HUES64 (cell line): ENCODE data around the gene HERPUD2.

ENCODE experiments used
- H3K27ac ChIP-seq: 2 replicates; pipeline ENCODE4 v1.7.0; 2013; ENCODE audit warnings: low read depth, low read length, inconsistent platforms
- H3K27me3 ChIP-seq: 2 replicates; pipeline ENCODE4 v1.6.1; 2013; ENCODE audit warnings: mild to moderate bottlenecking, low read length; ENCODE audit not compliant: insufficient read depth
- H3K36me3 ChIP-seq: 2 replicates; pipeline ENCODE4 v1.6.1; 2013; ENCODE audit warnings: mild to moderate bottlenecking, low read length; ENCODE audit not compliant: insufficient read depth
- H3K4me1 ChIP-seq: 2 replicates; pipeline ENCODE4 v1.6.1; 2013; ENCODE audit warnings: mild to moderate bottlenecking, low read length, moderate library complexity; ENCODE audit not compliant: insufficient read depth
- H3K4me3 ChIP-seq: 2 replicates; pipeline ENCODE4 v1.5.1; 2013; ENCODE audit warnings: mild to moderate bottlenecking, low read length, moderate library complexity
- H3K9ac ChIP-seq: 2 replicates; pipeline ENCODE4 v1.6.1; 2013; ENCODE audit warnings: mild to moderate bottlenecking, low read depth, low read length
- H3K9me3 ChIP-seq: 2 replicates; pipeline ENCODE4 v1.6.1; 2013; ENCODE audit warnings: low read depth, low read length; ENCODE audit not compliant: insufficient read depth
- WGBS: fragments of 150-250, 120-280 bp; methylation state at CpG from one replicate; pipeline ENCODE4 v1.1.7; 2013; ENCODE audit warnings: missing lambda C conversion rate; 5-methylcytosine and 5-hydroxymethylcytosine counted together

HERPUD2 gene

DNA sequence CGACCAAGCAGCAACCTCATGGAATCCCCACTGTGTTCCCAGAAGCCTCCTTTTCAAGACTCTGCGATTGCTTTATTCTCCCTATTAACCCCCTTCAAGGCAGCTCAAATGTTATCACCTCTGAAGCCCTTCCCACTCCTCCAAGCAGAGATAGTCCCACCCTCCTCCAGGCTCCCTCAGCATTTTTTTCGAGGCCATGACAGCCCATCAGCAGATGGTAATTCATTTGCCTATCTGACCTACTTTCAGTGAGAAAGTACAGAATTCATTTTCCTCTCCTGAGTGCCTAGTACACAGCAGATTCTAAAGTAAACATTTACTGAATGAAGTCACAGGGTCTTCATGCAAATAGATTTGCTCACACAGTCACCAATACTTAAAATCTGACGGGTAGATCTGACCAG lies 47.8 kb downstream of the HERPUD2 start:
- Histone ChIP-seq H3K4me1 (peaks cover 33% of the 10 kb centered on the region), H3K9me3 (no peaks in the 10 kb centered on the region), H3K27ac (peak overlapping the region; percentile 41; the same call in 1 of the 2 replicates), H3K27me3 (no peaks in the 10 kb centered on the region), H3K36me3 (no peaks in the 10 kb centered on the region), H3K9ac (no peak overlapping the region), H3K4me3 (peak overlapping the region; percentile 19)
- WGBS = 22% methylated on average over 4 of the region's 4 CpGs

DNA sequence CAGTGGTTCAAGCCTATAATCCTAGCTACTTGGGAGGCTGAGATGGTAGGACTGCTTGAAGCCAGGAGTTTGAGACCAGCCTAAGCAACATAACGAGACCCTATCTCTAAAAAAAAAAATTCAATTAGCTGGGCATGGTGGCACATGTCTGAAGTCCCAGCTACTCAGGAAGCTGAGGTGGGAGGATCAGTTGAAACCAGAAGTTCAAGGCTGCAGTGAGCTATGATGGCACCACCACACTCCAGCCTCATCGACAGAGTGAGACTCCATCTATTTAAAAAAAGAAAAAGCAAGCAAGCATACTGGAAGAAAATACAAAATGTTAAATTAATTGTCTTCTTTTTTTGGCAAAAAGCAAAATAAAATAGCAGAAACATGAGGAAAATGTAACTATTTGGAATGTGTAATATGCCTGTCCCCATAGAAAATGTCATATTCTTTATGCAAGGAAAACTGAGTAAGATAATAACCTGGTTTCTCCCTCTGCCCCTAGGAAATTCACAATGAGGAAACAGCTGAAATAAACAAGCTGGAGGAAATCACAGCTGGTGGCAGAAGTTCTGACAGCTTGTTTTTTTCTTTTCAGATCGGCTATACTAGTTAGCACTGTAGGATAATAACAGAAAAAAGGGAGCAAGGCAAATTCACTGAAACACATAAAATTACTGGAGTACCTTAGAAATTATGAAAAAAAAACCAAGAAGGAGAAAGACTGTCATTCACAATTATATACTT lies 48.5 kb downstream of the HERPUD2 start:
- Histone ChIP-seq H3K9me3 (no peaks in the 10 kb centered on the region), H3K4me3 (peak overlapping the region; percentile 19), H3K4me1 (peaks cover 34% of the 10 kb centered on the region), H3K36me3 (no peaks in the 10 kb centered on the region), H3K9ac (no peak overlapping the region; the same call in 1 of the 2 replicates), H3K27ac (peak overlapping the region; percentile 41), H3K27me3 (no peaks in the 10 kb centered on the region)
- 89% methylated on average over 1 of the region's 3 CpGs for WGBS

DNA sequence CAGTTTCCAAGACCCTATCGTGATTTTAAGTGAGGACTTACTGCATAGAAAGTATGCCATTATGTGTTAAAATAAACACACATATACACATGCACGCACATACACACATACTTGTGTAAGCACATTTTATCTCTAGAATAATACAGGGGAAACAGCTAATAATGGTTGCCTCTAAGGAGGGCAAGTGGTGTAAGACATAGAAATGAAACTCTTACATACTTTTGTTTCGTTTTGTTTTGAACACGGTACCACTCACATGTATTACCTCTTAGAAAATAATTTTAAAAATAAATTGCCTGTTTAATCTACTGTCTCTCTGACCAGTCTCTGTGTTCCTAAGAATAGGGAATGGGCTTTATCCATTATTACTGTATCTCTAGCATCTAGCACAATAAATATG lies 49.2 kb downstream of the HERPUD2 start:
- H3K27ac ChIP-seq = no peak overlapping the region
- no peaks in the 10 kb centered on the region for H3K9me3 ChIP-seq
- H3K27me3 ChIP-seq = no peaks in the 10 kb centered on the region
- H3K4me1 ChIP-seq = peaks cover 37% of the 10 kb centered on the region
- H3K36me3 ChIP-seq = no peaks in the 10 kb centered on the region
- 92% methylated on average over 2 of the region's 4 CpGs for WGBS
- no peak overlapping the region for H3K9ac ChIP-seq
- no peak overlapping the region for H3K4me3 ChIP-seq

DNA sequence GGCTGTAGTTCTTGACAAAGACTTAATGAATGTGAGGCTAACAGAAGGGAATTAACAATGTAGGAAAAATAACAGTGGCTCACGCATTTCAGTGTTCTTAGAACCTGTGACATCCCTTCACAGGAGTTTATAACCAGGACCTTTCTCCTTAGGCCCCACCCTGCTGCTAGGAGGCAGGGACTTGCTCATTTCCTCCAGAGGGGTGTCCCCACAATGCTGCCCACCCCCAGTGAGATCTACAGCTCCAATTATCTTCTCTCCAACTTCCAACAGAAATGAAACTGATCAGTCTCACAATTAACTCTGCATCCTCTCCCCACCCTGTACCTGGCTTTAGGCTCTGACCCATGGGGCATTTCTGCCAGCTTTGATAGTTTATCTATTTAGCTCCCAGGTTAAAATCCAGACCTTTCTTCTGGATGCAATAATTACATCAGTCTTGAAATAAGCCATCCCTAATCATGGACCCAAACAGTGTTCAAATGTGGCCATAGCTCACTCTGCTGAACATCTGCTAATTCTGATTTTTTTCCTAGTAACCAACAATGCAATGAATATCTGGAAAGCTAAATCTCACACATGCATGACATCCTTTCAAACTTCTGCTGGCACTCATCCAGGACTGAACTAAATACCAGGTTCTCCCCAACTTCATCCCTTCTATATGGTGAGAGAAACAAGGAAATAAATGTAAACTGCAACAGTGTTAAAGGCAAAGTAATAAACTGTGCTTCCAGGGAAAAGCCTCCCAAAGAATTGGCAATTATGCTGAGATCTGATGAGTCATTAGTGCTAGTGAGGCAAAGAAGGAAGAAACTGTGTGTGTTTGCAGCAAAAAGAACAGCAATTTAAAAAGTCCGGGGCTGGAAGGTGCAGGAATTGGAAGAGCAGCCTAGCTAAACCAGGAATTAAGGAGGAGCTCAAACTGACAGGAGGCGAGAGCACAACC lies 64.6 kb downstream of the HERPUD2 start:
- Histone ChIP-seq H3K9ac (no peak overlapping the region), H3K4me1 (peaks cover 4% of the 10 kb centered on the region), H3K4me3 (no peak overlapping the region), H3K9me3 (no peaks in the 10 kb centered on the region), H3K27ac (no peak overlapping the region), H3K36me3 (peaks cover 34% of the 10 kb centered on the region), H3K27me3 (no peaks in the 10 kb centered on the region)
- WGBS = 97% methylated on average over 3 of the region's 3 CpGs

DNA sequence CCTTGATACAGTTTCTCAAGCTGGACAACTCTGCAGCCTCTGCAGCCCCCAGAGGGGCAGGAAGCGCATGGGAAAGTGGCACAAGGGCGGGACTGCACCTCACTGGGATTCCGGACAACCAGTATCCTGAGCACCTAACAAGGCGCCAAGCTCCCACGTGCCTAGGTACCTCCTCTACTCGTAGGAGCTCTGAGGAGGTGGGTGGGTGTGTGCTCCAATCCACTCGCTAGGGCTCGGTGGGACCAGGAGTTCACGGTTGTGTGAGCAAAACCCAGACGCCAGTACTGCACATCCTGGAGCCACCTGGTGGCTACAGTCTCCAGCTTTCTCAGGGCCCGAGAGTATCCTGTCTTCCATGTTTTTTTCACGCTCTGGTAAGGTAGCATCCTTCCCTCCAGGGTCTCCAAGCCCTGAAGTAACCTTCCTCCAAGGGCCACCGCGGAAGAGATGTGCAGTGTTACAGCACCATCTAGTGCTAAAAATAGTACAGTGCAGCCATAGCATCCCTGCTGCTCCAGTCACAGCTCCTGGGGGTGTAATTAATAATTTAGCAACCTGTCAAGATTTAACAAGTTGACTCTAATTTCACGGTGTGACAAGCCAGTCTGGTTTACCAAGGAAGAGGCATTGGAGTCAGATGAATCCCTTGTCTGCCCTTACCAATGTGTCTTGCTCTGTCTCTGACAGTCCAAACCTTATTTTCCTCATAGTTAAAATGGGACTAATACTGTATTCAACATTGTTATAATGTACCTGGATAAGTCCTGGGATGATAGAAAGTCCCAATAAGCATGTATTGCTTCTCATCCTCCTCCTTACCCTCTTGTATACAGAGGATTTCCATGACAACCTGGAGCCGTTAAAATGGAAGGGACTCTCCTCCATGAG lies 70.4 kb downstream of the HERPUD2 start:
- no peaks in the 10 kb centered on the region for H3K27me3 ChIP-seq
- WGBS = 58% methylated on average over 16 of the region's 16 CpGs
- H3K4me3 ChIP-seq = no peak overlapping the region
- no peaks in the 10 kb centered on the region; the same call in 1 of the 2 replicates for H3K4me1 ChIP-seq
- H3K9me3 ChIP-seq = no peaks in the 10 kb centered on the region
- peaks cover 2% of the 10 kb centered on the region; the same call in 1 of the 2 replicates for H3K36me3 ChIP-seq
- H3K9ac ChIP-seq = no peak overlapping the region
- no peak overlapping the region for H3K27ac ChIP-seq

DNA sequence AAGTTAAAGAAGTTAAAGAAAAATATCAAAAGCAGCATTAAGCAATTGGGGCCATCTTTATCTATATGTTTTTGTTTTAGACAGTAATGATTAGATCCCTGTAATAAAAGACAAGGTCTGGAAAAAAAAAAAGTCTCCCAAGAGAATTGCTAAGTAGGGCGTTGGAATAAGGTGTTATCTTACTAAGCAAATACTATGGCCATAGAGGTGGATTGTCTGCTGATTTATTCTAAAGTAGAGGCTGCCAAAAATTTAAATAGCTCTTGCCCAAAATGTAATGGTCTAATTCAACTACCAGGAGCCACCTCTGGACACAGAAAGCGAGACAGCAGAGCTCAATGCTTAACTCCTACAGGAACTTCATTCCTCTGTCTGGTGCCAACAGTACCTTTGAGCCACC lies 71.6 kb downstream of the HERPUD2 start:
- Histone ChIP-seq H3K9me3 (no peaks in the 10 kb centered on the region), H3K4me1 (no peaks in the 10 kb centered on the region; the same call in 1 of the 2 replicates), H3K4me3 (no peak overlapping the region), H3K27ac (no peak overlapping the region), H3K36me3 (no peaks in the 10 kb centered on the region), H3K27me3 (no peaks in the 10 kb centered on the region), H3K9ac (no peak overlapping the region)
- 84% methylated on average over 2 of the region's 2 CpGs for WGBS

DNA sequence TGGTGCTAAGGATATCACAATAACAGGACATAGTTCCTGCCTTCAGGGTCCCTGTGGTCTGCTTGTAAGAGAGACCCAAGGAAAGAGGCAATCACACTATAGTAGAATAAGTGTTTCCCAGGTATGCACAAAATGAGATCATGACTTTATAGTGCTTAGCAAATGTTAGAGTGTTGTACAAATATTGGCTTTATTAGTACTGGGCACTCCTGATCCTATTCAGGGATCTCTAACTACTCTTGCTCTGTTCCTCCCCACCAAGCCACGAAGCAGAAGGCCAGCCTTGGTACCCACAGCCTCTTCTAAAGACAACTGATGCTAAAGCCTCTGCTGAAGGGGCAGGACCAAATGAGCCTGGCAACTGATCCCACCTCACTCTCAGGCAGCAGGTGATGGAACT lies 75.1 kb downstream of the HERPUD2 start:
- Histone ChIP-seq H3K4me1 (peaks cover 5% of the 10 kb centered on the region; the same call in 1 of the 2 replicates), H3K9ac (no peak overlapping the region), H3K4me3 (no peak overlapping the region), H3K9me3 (no peaks in the 10 kb centered on the region), H3K27ac (no peak overlapping the region), H3K36me3 (no peaks in the 10 kb centered on the region), H3K27me3 (no peaks in the 10 kb centered on the region)
- 89% methylated on average over 1 of the region's 1 CpG for WGBS

DNA sequence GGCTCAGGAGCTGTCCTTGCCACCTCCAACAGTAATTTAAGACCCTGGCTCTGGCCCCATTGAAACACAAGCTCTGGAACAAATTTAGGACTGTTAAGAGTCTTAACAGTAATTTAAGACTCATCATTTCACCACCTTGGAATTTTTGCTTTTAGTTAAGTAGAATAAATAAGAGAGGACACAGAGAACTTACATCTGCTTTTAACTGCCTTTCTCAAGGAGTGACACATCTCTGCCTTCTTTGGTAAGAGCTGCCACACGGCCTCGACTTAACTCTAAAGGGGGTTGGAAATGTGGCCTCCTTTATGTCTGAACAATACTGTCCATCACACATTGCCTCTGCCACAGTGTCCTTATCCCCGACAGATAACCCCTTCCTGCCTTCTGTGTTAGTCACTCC lies 77.9 kb downstream of the HERPUD2 start:
- WGBS = 87% methylated on average over 2 of the region's 3 CpGs
- Histone ChIP-seq H3K27me3 (no peaks in the 10 kb centered on the region), H3K4me1 (peaks cover 5% of the 10 kb centered on the region; the same call in 1 of the 2 replicates), H3K36me3 (no peaks in the 10 kb centered on the region), H3K9ac (no peak overlapping the region), H3K27ac (no peak overlapping the region), H3K9me3 (no peaks in the 10 kb centered on the region), H3K4me3 (no peak overlapping the region)

DNA sequence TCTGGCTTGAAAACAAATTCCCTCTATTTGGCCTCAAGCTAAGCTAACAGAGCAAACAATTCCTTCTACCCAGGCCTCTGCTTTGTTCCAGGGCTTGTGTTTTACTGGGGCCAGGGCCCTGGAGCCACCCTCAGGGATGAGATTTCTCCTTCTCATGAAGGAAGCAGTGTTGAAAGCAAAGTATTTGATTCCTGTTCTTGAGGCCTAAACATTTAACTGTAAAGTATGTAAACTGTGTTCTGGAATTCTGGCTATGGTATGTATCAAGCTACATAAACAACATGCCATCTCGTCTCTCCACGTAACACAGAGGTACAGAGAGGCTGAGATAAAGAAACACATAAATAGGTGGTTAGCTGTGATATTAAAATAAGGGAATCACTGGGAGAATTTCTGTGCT lies 81.8 kb downstream of the HERPUD2 start:
- no peaks in the 10 kb centered on the region for H3K36me3 ChIP-seq
- 100% methylated on average over 2 of the region's 2 CpGs for WGBS
- no peak overlapping the region for H3K4me3 ChIP-seq
- H3K9ac ChIP-seq = no peak overlapping the region
- H3K9me3 ChIP-seq = no peaks in the 10 kb centered on the region
- no peak overlapping the region for H3K27ac ChIP-seq
- no peaks in the 10 kb centered on the region for H3K27me3 ChIP-seq
- H3K4me1 ChIP-seq = peaks cover 5% of the 10 kb centered on the region; the same call in 1 of the 2 replicates

DNA sequence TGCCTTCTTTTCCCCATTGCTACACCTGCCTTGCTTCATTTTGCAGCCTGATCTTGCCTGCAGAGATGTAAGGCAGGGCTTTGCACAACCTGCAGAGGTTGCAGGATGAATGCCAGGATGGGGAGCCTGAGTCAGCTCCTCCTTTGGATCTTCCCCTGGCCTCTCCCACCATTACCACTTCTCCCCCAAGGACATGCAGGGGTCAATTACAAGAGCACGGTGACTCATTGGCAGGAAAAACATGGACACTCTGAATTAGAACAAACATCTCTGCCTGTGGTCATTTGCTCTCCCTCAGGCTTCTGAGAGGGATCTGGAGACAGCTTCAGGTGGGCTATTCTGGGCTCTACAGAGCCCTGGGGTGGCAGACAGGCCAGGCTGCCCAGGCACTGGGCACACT lies 89.2 kb downstream of the HERPUD2 start:
- Histone ChIP-seq H3K27me3 (no peaks in the 10 kb centered on the region), H3K9me3 (no peaks in the 10 kb centered on the region), H3K9ac (no peak overlapping the region), H3K4me1 (no peaks in the 10 kb centered on the region), H3K27ac (no peak overlapping the region), H3K4me3 (no peak overlapping the region), H3K36me3 (no peaks in the 10 kb centered on the region)
- 77% methylated on average over 1 of the region's 1 CpG for WGBS
